Astrocyte (in vitro differentiated cells and primary cell): ENCODE data around the gene MYH3. TPM values are rescaled to one million over a fixed set of nuclear protein-coding genes. Genes with fewer than 3 reads are reported as not detected.

ENCODE experiments used
- DNase-seq: peaks from one replicate; pipeline ENCODE4 v3.0.0-alpha.2; 2010; ENCODE audit warnings: low read depth
- FAIRE-seq: peaks from 2 replicates; lab custom pipeline; 2011; peaks lifted over from hg19 to GRCh38; lab: Jason Lieb, UNC
- H2AFZ ChIP-seq: 2 replicates; pipeline ENCODE4 v1.6.0; 2012; ENCODE audit warnings: low read depth, low read length, inconsistent platforms
- H3K27ac ChIP-seq: 2 replicates; pipeline ENCODE4 v1.5.1; 2011; ENCODE audit warnings: low read depth, low read length, inconsistent platforms
- H3K27me3 ChIP-seq: 2 replicates; pipeline ENCODE4 v1.6.0; 2011; ENCODE audit warnings: low read length, inconsistent platforms; ENCODE audit not compliant: insufficient read depth
- H3K36me3 ChIP-seq: 2 replicates; pipeline ENCODE4 v1.5.1; 2011; ENCODE audit warnings: low read length, inconsistent platforms; ENCODE audit not compliant: insufficient read depth
- H3K4me1 ChIP-seq: 2 replicates; pipeline ENCODE4 v1.5.1; 2011; ENCODE audit warnings: low read length, inconsistent platforms; ENCODE audit not compliant: insufficient read depth
- H3K4me2 ChIP-seq: 2 replicates; pipeline ENCODE4 v1.6.0; 2012; ENCODE audit warnings: low read length, inconsistent platforms
- H3K4me3 ChIP-seq: 2 replicates; pipeline ENCODE4 v1.5.1; 2011; ENCODE audit warnings: low read depth, mild to moderate bottlenecking, low read length, inconsistent platforms; ENCODE audit not compliant: insufficient read depth
- H3K79me2 ChIP-seq: 2 replicates; pipeline ENCODE4 v1.6.0; 2012; ENCODE audit warnings: mild to moderate bottlenecking, low read length, inconsistent platforms; ENCODE audit not compliant: insufficient read depth
- H3K9ac ChIP-seq: 2 replicates; pipeline ENCODE4 v1.6.0; 2012; ENCODE audit warnings: mild to moderate bottlenecking, low read length, inconsistent platforms
- H3K9me3 ChIP-seq: 2 replicates; pipeline ENCODE4 v1.5.1; 2012; ENCODE audit warnings: low read depth, mild to moderate bottlenecking, low read length, inconsistent platforms; ENCODE audit not compliant: insufficient read depth
- H4K20me1 ChIP-seq: 2 replicates; pipeline ENCODE4 v1.6.0; 2012; ENCODE audit warnings: low read length, inconsistent platforms; ENCODE audit not compliant: insufficient read depth
- H3K27ac Mint-ChIP-seq: one replicate; pipeline ENCODE4 v1.8.0; 2021; ENCODE audit warnings: mild to moderate bottlenecking, mixed read lengths; ENCODE audit not compliant: unreplicated experiment
- H3K27me3 Mint-ChIP-seq: one replicate; pipeline ENCODE4 v1.8.0; 2021; ENCODE audit warnings: low read depth, mixed read lengths; ENCODE audit not compliant: unreplicated experiment
- H3K36me3 Mint-ChIP-seq: one replicate; pipeline ENCODE4 v1.8.0; 2021; ENCODE audit warnings: low read depth, mixed read lengths; ENCODE audit not compliant: unreplicated experiment
- H3K4me1 Mint-ChIP-seq: one replicate; pipeline ENCODE4 v1.8.0; 2021; ENCODE audit warnings: low read depth, mixed read lengths; ENCODE audit not compliant: unreplicated experiment
- H3K4me3 Mint-ChIP-seq: one replicate; pipeline ENCODE4 v1.8.0; 2021; ENCODE audit warnings: mild to moderate bottlenecking, moderate library complexity, mixed read lengths; ENCODE audit not compliant: unreplicated experiment
- H3K9me3 Mint-ChIP-seq: one replicate; pipeline ENCODE4 v1.8.0; 2021; ENCODE audit warnings: mild to moderate bottlenecking, mixed read lengths; ENCODE audit not compliant: unreplicated experiment
- CTCF ChIP-seq: IDR thresholded peaks from 2 replicates; pipeline ENCODE4 v1.5.1; 2011; ENCODE audit warnings: low read depth, mild to moderate bottlenecking, inconsistent platforms, low read length, moderate library complexity; ENCODE audit not compliant: insufficient read depth
- EZH2 ChIP-seq: IDR thresholded peaks from 2 replicates; pipeline ENCODE4 v1.6.1; 2012; ENCODE audit warnings: mild to moderate bottlenecking, low read length, inconsistent platforms; ENCODE audit not compliant: insufficient read depth
- total RNA-seq: library from RNA; stranded (reverse); gene quantifications from 2 replicates; pipeline ENCODE4 v1.2.1, GENCODE V29; 2021

Gene MYH3
- total RNA-seq, 1 donor from 2014 or later = 1.9 TPM

DNA sequence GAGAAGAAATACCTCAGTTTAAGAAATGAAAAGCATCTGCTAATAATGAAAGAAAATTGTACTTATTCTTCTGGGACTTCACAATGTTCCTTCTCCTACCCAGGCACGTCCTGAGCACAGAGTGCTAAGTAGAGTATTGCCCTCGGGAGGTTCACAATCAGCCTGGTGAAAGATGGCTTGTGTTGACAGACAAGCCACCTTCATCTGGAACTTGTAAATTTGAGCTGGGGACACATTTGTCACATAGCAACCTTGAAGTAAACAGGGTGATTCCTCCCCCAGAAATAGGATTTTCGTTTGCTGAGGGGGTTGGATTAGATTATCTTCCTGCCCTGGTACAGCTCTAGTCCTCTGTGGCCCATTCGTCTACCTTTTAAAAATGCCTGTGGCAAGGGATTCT, 73.3 kb downstream of the MYH3 start:
- no peak for FAIRE-seq
- no peaks in the 10 kb centered on the region for H3K27me3 ChIP-seq
- H3K79me2 ChIP-seq = no peaks in the 10 kb centered on the region
- no peaks in the 10 kb centered on the region for H3K4me1 ChIP-seq
- peaks cover 2% of the 10 kb centered on the region for H3K9me3 ChIP-seq
- H4K20me1 ChIP-seq = no peaks in the 10 kb centered on the region
- no peak overlapping the region for H3K4me3 ChIP-seq
- Mint-ChIP-seq H3K9me3 (no peaks in the 10 kb centered on the region), H3K4me1 (peaks cover 2% of the 10 kb centered on the region), H3K27me3 (peaks cover 6% of the 10 kb centered on the region), H3K4me3 (no peak overlapping the region), H3K27ac (no peak overlapping the region), H3K36me3 (no peaks in the 10 kb centered on the region)
- no peaks in the 10 kb centered on the region for H3K36me3 ChIP-seq
- no peak overlapping the region for H3K4me2 ChIP-seq
- no peak for DNase-seq
- H3K27ac ChIP-seq = no peak overlapping the region
- TF ChIP-seq CTCF = no peak
- no peak for TF ChIP-seq EZH2
- H3K9ac ChIP-seq = no peak overlapping the region
- H2AFZ ChIP-seq = no peak overlapping the region

DNA sequence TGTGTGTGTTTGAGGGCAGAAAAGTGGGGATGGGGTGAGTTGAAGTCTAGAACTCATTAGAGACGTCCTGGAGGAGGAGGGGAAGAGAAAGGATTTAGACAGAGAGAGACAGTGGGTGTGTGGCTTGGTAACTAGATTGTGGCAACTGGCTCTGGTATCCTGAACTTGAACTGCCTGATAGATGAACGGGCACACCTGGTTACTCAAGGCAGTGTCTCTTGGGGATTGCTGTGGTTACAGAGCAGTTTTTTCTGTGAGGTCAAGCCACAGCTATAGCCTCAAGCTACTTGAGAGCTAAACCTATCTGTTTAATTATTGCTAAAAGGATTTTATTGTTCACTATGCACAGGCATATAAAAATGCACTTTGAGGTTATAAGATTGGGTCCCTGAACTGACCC, 77.8 kb downstream of the MYH3 start:
- no peaks in the 10 kb centered on the region for H3K4me1 ChIP-seq
- TF ChIP-seq CTCF = no peak
- TF ChIP-seq EZH2 = no peak
- H3K79me2 ChIP-seq = no peaks in the 10 kb centered on the region
- no peaks in the 10 kb centered on the region for H3K9me3 Mint-ChIP-seq
- H3K4me3 ChIP-seq = no peak overlapping the region
- H3K27me3 ChIP-seq = no peaks in the 10 kb centered on the region
- H3K36me3 ChIP-seq = no peaks in the 10 kb centered on the region
- no peak overlapping the region for H3K27ac Mint-ChIP-seq
- H3K4me2 ChIP-seq = no peak overlapping the region
- DNase-seq (no peak), FAIRE-seq (no peak)
- H3K9me3 ChIP-seq = no peaks in the 10 kb centered on the region
- no peak overlapping the region for H3K4me3 Mint-ChIP-seq
- no peak overlapping the region for H2AFZ ChIP-seq
- H3K4me1 Mint-ChIP-seq = peaks cover 2% of the 10 kb centered on the region
- no peaks in the 10 kb centered on the region for H3K36me3 Mint-ChIP-seq
- no peak overlapping the region for H3K9ac ChIP-seq
- no peak overlapping the region for H3K27ac ChIP-seq
- H4K20me1 ChIP-seq = no peaks in the 10 kb centered on the region
- peaks cover 10% of the 10 kb centered on the region for H3K27me3 Mint-ChIP-seq

Other genes starting within 250 kb of the MYH3 start
- gene MYH8, start 235.4 kb downstream of the MYH3 start, total RNA-seq = 0.10 TPM in 1 of 2 replicates, not detected in the other
- gene MYH4, start 187.8 kb downstream of the MYH3 start, total RNA-seq = not detected in 2 replicates
- gene MYH1, start 138.8 kb downstream of the MYH3 start, total RNA-seq = not detected in 2 replicates
- gene MYH2, start 107.7 kb downstream of the MYH3 start, total RNA-seq = 0.02 TPM in 1 of 2 replicates, not detected in the other
- gene SCO1, start 40.2 kb upstream of the MYH3 start, total RNA-seq = 36.0 TPM in 2 replicates
- gene ADPRM, start 40.3 kb upstream of the MYH3 start, total RNA-seq = 11.1 and 11.3 TPM in 2 replicates
- gene TMEM220, start 72.7 kb upstream of the MYH3 start, total RNA-seq = 1.0 and 1.3 TPM in 2 replicates
- not detected in 2 replicates for gene TMEM238L, start 146.8 kb upstream of the MYH3 start, total RNA-seq
- not detected in 2 replicates for gene PIRT, start 180.8 kb upstream of the MYH3 start, total RNA-seq